MCF 10A (cell line): Measurements from ENCODE around the gene SKIC3. TPM values are rescaled to one million over a fixed set of nuclear protein-coding genes. Genes with fewer than 3 reads are reported as not detected.

Experiments
- BruUV-seq: library from RNA; stranded (reverse); fragments of 400-500 nt; replicated peaks from 2 replicates; lab custom pipeline; 2021; lab: Mats Ljungman, UMichigan
- CTCF ChIA-PET: fragments of 300-600 bp; sonication (Branson Sonifier 250); formaldehyde crosslinking; extraction: SDS; loops from one replicate; lab custom pipeline; 2021; ENCODE audit warnings: antibody characterized with exemption, inconsistent platforms; lab: Yijun Ruan, JAX
- POLR2A ChIA-PET: fragments of 300-600, 350-650 bp; sonication (Branson Sonifier 250); formaldehyde crosslinking; extraction: SDS; loops from one replicate; lab custom pipeline; 2020; ENCODE audit warnings: antibody characterized with exemption, inconsistent platforms; lab: Yijun Ruan, JAX
- DNase-seq: peaks from one replicate; pipeline ENCODE4 v3.0.0-alpha.2; 2018; ENCODE audit not compliant: unreplicated experiment
- H3K27ac Mint-ChIP-seq: one replicate; pipeline ENCODE4 v1.8.0; 2022; ENCODE audit warnings: mild to moderate bottlenecking, low read depth, mixed read lengths; ENCODE audit not compliant: unreplicated experiment
- H3K27me3 Mint-ChIP-seq: one replicate; pipeline ENCODE4 v1.8.0; 2022; ENCODE audit warnings: mixed read lengths; ENCODE audit not compliant: insufficient read depth, unreplicated experiment
- H3K36me3 Mint-ChIP-seq: one replicate; pipeline ENCODE4 v1.8.0; 2022; ENCODE audit warnings: mild to moderate bottlenecking, moderate library complexity, mixed read lengths; ENCODE audit not compliant: insufficient read depth, unreplicated experiment
- H3K4me1 Mint-ChIP-seq: one replicate; pipeline ENCODE4 v1.8.0; 2022; ENCODE audit warnings: mixed read lengths; ENCODE audit not compliant: insufficient read depth, unreplicated experiment
- H3K4me3 Mint-ChIP-seq: one replicate; pipeline ENCODE4 v1.8.0; 2022; ENCODE audit warnings: mild to moderate bottlenecking, moderate library complexity, mixed read lengths; ENCODE audit not compliant: unreplicated experiment
- H3K9me3 Mint-ChIP-seq: one replicate; pipeline ENCODE4 v1.8.0; 2022; ENCODE audit warnings: mixed read lengths; ENCODE audit not compliant: unreplicated experiment
- CTCF ChIP-seq: fragments of 200-600 bp; IDR thresholded peaks from one replicate; pipeline ENCODE4 v1.8.0; 2022; ENCODE audit warnings: antibody characterized with exemption, mild to moderate bottlenecking; ENCODE audit not compliant: unreplicated experiment
- intact Hi-C: fragments of 100-400 bp; cut with micrococcal nuclease; formaldehyde crosslinking; loops from 2 replicates; pipeline ENCODE4 v1.14.1; 2022
- total RNA-seq: library from RNA; stranded (reverse); gene quantifications from 2 replicates; pipeline ENCODE4 v1.2.3, GENCODE V29; 2022

The SKIC3 gene
- total RNA-seq, 1 experiment from 2014 or later: 97.2 TPM

- ChIA-PET POLR2A (no interaction called here), CTCF (no interaction called here)
- Mint-ChIP-seq H3K27ac (no peak overlapping the region), H3K4me3 (no peak overlapping the region), H3K36me3 (peaks cover 64% of the 10 kb centered on the region), H3K9me3 (no peaks in the 10 kb centered on the region), H3K27me3 (no peaks in the 10 kb centered on the region), H3K4me1 (no peaks in the 10 kb centered on the region)
- intact Hi-C loops: no loop called here
- no peak for DNase-seq
- BruUV-seq: no TSS peak
- TF ChIP-seq CTCF: no peak
Measured at GRCh38 chr5:95520206-95520605, 34.6 kb downstream of the SKIC3 start.

- POLR2A ChIA-PET: no interaction called here
- DNase-seq: no peak
- Mint-ChIP-seq H3K27ac (no peak overlapping the region), H3K4me3 (no peak overlapping the region), H3K36me3 (peaks cover 64% of the 10 kb centered on the region), H3K4me1 (no peaks in the 10 kb centered on the region), H3K27me3 (no peaks in the 10 kb centered on the region), H3K9me3 (no peaks in the 10 kb centered on the region)
- intact Hi-C loops: loop anchor here (10.0 kb wide), 1 partner anchor 235 kb away; the partner anchor contains the start of gene MCTP1
- TF ChIP-seq CTCF: no peak
- no TSS peak for BruUV-seq
- CTCF ChIA-PET: no interaction called here
Measured at GRCh38 chr5:95519681-95520080, 35.1 kb downstream of the SKIC3 start.

GRCh38 chr5:95519151-95519550 lies 35.6 kb downstream of the SKIC3 start:
- ChIA-PET POLR2A (no interaction called here), CTCF (interaction anchor here (0.7 kb wide), 1 partner anchor 60 kb away, joined by 5 read pairs; no protein-coding TSS in a partner anchor)
- Mint-ChIP-seq H3K4me3 (no peak overlapping the region), H3K27me3 (no peaks in the 10 kb centered on the region), H3K4me1 (no peaks in the 10 kb centered on the region), H3K9me3 (no peaks in the 10 kb centered on the region), H3K27ac (no peak overlapping the region), H3K36me3 (peaks cover 62% of the 10 kb centered on the region)
- TF ChIP-seq CTCF: no peak
- BruUV-seq: no TSS peak
- DNase-seq: no peak
- intact Hi-C loops: loop anchor here (10.0 kb wide), 1 partner anchor 234 kb away; the partner anchor contains the start of gene MCTP1

GRCh38 chr5:95518417-95518816 lies 36.4 kb downstream of the SKIC3 start:
- Mint-ChIP-seq H3K4me3 (no peak overlapping the region), H3K4me1 (no peaks in the 10 kb centered on the region), H3K36me3 (peaks cover 69% of the 10 kb centered on the region), H3K27me3 (no peaks in the 10 kb centered on the region), H3K27ac (no peak overlapping the region), H3K9me3 (no peaks in the 10 kb centered on the region)
- TF ChIP-seq CTCF: no peak
- no TSS peak for BruUV-seq
- intact Hi-C loops: loop anchor here (10.0 kb wide), 1 partner anchor 234 kb away; the partner anchor contains the start of gene MCTP1
- DNase-seq: no peak
- POLR2A ChIA-PET: no interaction called here
- CTCF ChIA-PET: no interaction called here
